Gastroesophageal sphincter (tissue), 4 donors: Measurements from ENCODE around the gene BUD13. TPM values are rescaled to one million over a fixed set of nuclear protein-coding genes. Genes with fewer than 3 reads are reported as not detected.

ENCODE experiments used
- ATAC-seq: fragments of 150-250 bp; one replicate; pipeline ENCODE4 v1.9.1; 2016; ENCODE audit warnings: mild to moderate bottlenecking, moderate library complexity
- H3K27ac ChIP-seq, 4 donors: fragments of 200-600 bp; sonication (generic) in 3 of 4; 1 replicate in 3 of 4; 2 replicates in 1 of 4; pipeline ENCODE4 v1.5.1; 2016 to 2019
- H3K27me3 ChIP-seq: fragments of 200-600 bp; sonication (generic); one replicate; pipeline ENCODE4 v1.5.1; 2019
- H3K36me3 ChIP-seq, 2 donors: fragments of 200-600 bp; sonication (generic); one replicate each; pipeline ENCODE4 v1.5.1; 2019; ENCODE audit warnings: control low read depth in 1 of 2
- H3K4me1 ChIP-seq, 3 donors: fragments of 200-600 bp; sonication (generic); 1 replicate in 2 of 3; 2 replicates in 1 of 3; pipeline ENCODE4 v1.5.1; 2016 to 2019; ENCODE audit warnings: control low read depth in 2 of 3
- H3K4me3 ChIP-seq, 2 donors: fragments of 200-600 bp; sonication (generic); one replicate each; pipeline ENCODE4 v1.5.1; 2019; ENCODE audit warnings: mild to moderate bottlenecking in 1 of 2, moderate library complexity in 1 of 2
- H3K9me3 ChIP-seq, 3 donors: fragments of 200-600 bp; sonication (generic); one replicate each; pipeline ENCODE4 v1.5.1; 2017 to 2019; ENCODE audit warnings: control low read depth in 2 of 3
- EP300 ChIP-seq: sonication (generic); formaldehyde crosslinking; IDR thresholded peaks from one replicate; pipeline ENCODE4 v1.6.1; 2017; ENCODE audit warnings: antibody characterized with exemption, mild to moderate bottlenecking
- POLR2A ChIP-seq, 2 donors: fragments of 450-650 bp; IDR thresholded peaks; one replicate each; pipeline ENCODE4 v1.6.1; 2017; ENCODE audit warnings: antibody characterized with exemption in 2 of 2, mild to moderate bottlenecking in 2 of 2, moderate library complexity in 1 of 2
- POLR2AphosphoS5 ChIP-seq: sonication (generic); formaldehyde crosslinking; IDR thresholded peaks from one replicate; pipeline ENCODE4 v1.6.1; 2017; ENCODE audit warnings: antibody characterized with exemption
- WGBS, 2 donors: methylation state at CpG; one replicate each; pipeline ENCODE4 v1.1.5; 2018; ENCODE audit warnings: low coverage in 1 of 2; 5-methylcytosine and 5-hydroxymethylcytosine counted together
- total RNA-seq, 4 donors: library from RNA; depleted of rRNA; stranded (reverse); fragments of >200 nt; gene quantifications; one replicate each; pipeline ENCODE4 v1.1.0, GENCODE V29; 2016
- TF ChIP-seq, protein P1 (sequence below), 4 experiments: fragments of 200-600 bp in 2 of 4; fragments of 450-650 bp in 2 of 4; sonication (generic) in 1 of 4; IDR thresholded peaks; one replicate each; pipeline ENCODE4 v1.5.1; 2017 to 2019; ENCODE audit warnings: antibody characterized with exemption in 4 of 4, mild to moderate bottlenecking in 2 of 4, moderate library complexity in 2 of 4

The BUD13 gene
- total RNA-seq, 4 donors from 2014 or later: 13.5 to 17.3 (median 15.8) TPM

DNA sequence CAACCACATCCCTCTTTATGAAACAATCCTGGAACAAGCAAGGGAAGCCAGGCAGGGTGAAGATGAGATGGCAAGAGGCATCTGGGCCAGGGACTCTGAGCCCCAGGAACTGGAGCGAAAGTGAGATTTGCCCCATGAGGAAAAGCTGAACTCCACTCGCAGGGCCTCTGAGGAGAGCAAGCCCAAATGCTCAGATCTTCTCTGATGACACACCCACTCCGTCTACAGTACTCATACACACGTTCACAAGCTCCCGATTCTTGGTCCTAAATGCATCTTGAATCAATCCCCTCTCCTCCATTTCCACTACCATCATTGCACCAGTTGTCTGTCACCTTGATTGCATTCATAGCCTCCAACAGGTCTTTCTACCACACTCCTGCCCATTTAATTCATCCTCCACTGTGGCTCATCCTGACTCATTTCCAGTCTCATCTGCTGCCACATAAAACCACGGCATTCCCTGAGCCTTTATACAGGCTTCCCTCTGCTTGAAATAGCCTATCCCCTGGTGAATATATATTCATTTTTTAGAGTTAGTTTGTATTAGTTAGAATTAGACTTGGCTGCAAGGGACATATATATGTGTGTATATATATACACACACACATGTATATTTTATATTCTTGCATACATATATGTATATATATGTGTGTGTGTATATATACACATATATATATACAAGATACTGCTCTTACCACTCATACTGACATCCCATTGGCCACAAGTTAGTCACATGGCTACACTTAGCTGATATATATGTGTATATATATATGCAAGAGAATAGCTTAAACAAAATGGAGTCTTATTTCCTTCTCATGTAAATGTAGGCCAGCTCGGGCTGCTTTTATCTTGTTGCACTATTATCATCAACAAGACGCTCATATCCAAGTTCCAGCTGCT, 20.3 kb upstream of the BUD13 start:
- 67% methylated on average over 8 of the region's 8 CpGs for WGBS, 2 donors
- no peaks in the 10 kb centered on the region for H3K9me3 ChIP-seq
- no peaks in the 10 kb centered on the region for H3K36me3 ChIP-seq
- no peak overlapping the region for H3K27ac ChIP-seq
- TF ChIP-seq POLR2A (IDR thresholded peaks at IDR 0.05) (no peak), POLR2AphosphoS5 (no peak), EP300 (no peak)
- TF ChIP-seq, protein P1, sequence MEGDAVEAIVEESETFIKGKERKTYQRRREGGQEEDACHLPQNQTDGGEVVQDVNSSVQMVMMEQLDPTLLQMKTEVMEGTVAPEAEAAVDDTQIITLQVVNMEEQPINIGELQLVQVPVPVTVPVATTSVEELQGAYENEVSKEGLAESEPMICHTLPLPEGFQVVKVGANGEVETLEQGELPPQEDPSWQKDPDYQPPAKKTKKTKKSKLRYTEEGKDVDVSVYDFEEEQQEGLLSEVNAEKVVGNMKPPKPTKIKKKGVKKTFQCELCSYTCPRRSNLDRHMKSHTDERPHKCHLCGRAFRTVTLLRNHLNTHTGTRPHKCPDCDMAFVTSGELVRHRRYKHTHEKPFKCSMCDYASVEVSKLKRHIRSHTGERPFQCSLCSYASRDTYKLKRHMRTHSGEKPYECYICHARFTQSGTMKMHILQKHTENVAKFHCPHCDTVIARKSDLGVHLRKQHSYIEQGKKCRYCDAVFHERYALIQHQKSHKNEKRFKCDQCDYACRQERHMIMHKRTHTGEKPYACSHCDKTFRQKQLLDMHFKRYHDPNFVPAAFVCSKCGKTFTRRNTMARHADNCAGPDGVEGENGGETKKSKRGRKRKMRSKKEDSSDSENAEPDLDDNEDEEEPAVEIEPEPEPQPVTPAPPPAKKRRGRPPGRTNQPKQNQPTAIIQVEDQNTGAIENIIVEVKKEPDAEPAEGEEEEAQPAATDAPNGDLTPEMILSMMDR (IDR thresholded peaks at IDR 0.05): no peak
- no peak overlapping the region for H3K4me3 ChIP-seq
- no peak for ATAC-seq
- peaks cover 0 to 19% (median 6%) of the 10 kb centered on the region in 3 donors for H3K4me1 ChIP-seq
- H3K27me3 ChIP-seq: no peaks in the 10 kb centered on the region

DNA sequence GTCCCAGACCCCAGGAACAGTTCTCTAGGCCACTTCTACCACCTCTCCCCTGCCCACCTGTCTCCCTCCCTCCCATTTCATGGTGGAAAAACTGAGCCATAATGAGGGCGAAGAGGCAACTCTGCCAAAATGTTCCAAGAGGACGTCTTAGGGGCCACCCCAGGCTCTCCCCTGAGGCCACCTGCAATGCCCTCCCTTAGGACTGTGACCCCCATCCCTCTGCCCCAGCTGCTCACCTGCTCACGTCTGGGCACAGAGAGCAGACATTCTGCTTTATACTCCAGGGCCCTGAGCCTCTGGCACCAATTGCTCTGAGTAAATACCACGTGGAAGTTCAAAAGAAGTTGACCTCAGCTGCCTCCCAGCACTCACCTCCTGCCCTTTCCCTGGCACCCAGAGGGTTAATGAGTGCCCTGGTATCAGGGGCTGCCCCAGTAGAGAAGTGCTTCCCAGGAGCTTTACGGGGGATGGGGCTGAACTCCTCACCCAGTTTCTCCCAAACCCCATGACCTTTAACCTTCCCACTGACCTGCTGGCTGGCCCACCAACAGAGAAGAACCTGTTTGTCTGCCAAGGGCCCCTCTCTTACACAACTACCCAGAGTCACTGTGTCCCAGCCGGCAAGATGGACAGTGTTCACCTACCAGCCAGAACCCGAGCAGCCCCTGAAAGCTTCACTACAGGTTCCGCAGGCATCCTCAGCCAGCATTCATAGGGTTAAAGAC, 19.5 kb upstream of the BUD13 start:
- Histone ChIP-seq H3K27me3 (no peaks in the 10 kb centered on the region), H3K27ac (no peak overlapping the region), H3K4me3 (no peak overlapping the region), H3K36me3 (no peaks in the 10 kb centered on the region), H3K9me3 (no peaks in the 10 kb centered on the region), H3K4me1 (peaks cover 0 to 21% (median 6%) of the 10 kb centered on the region in 3 donors)
- TF ChIP-seq POLR2A (IDR thresholded peaks at IDR 0.05) (no peak), EP300 (no peak), POLR2AphosphoS5 (no peak)
- TF ChIP-seq, protein P1 (IDR thresholded peaks at IDR 0.05): no peak
- 55% methylated on average over 2 to 4 of the region's 8 CpGs for WGBS, 2 donors
- ATAC-seq: no peak

DNA sequence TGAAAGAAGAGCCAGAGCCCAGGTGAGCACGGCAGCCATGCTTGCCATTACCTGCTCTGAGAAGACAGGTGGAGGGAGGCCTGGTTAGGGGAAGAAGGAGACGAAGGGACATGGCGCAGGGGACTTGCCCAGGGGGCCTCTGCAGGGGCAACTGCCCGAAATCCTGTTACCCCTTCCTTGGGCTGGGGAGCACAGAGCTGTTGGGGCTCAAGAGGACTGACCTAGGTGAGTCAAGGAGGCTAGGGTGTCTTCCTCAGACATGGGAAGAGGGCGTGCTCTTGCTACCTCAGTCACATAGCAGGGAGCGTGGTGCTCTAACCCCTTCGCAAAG, 19.0 kb upstream of the BUD13 start, which contains the start of gene APOA5:
APOA5 (minus strand) TSS at position 67 of the 331 bp plus-strand sequence; CDS start at position 48, 19 bp downstream.
- no peak for TF ChIP-seq POLR2AphosphoS5
- TF ChIP-seq, protein P1 (IDR thresholded peaks at IDR 0.05): no peak
- TF ChIP-seq EP300: no peak
- no peak for TF ChIP-seq POLR2A (IDR thresholded peaks at IDR 0.05)
- Histone ChIP-seq H3K36me3 (no peaks in the 10 kb centered on the region), H3K27ac (no peak within 1 kb of the TSS), H3K4me1 (peaks cover 0 to 27% (median 10%) of the 10 kb centered on the region in 3 donors), H3K4me3 (no peak within 1 kb of the TSS), H3K9me3 (no peaks in the 10 kb centered on the region), H3K27me3 (no peaks in the 10 kb centered on the region)
- ATAC-seq: no peak
- WGBS, 2 donors: no CpG with 5 or more reads among the region's 7 CpGs

DNA sequence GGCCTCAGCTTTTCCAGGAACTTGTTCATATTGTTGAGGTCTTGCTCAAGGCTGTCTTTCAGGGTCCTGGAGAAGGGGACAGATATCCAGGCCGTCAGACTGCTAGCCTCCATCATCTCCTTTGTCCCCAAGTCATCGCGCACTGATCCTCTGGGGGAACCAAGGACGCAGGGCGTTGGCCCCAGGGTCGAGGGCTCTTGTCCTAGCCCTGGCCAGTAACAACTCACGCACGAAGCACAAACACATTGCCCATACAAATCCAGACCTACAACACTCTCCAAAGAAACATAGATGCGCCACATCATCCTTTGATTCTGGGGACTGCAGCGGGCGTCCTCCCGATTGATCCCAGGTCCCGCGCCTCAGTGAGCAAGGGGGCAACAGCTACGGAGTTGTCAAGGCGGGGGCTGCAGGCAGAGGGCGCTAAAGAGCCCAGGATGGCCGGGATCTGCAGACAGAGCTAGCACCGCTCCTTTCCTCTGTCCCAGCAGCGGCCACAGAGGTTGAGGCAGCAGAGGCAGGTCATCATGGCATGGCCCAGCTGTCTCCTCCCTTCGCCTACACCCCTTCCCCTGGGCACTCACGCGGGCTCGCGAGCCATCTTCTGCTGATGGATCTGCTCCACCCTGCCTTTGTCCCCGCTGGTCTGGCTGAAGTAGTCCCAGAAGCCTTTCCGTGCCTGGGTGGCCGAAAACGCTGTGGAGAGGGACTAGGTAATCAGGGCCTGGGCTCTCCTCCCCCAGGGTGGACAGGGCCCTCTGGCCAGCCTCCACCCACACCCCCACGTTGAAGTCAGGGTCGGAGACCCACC, 18.4 kb upstream of the BUD13 start:
- 0% methylated on average over 4 to 6 of the region's 31 CpGs for WGBS, 2 donors
- Histone ChIP-seq H3K36me3 (peaks cover 0 to 3% of the 10 kb centered on the region in 2 donors), H3K9me3 (no peaks in the 10 kb centered on the region), H3K4me1 (peaks cover 0 to 32% (median 16%) of the 10 kb centered on the region in 3 donors), H3K27me3 (no peaks in the 10 kb centered on the region), H3K27ac (no peak overlapping the region), H3K4me3 (no peak overlapping the region)
- ATAC-seq: peak; percentile 76
- TF ChIP-seq EP300: no peak
- TF ChIP-seq, protein P1 (IDR thresholded peaks at IDR 0.05): peak; percentile 69 to 90 (median 89)
